GM10248 (cell line): Measurements from ENCODE around the gene MAP7D2.

Experiments used
- CTCF ChIA-PET: fragments of 300-600 bp; sonication (Branson Sonifier 250); formaldehyde crosslinking; extraction: SDS; loops from one replicate; lab custom pipeline; 2021; ENCODE audit warnings: antibody characterized with exemption; lab: Yijun Ruan, JAX
- POLR2A ChIA-PET: fragments of 350-650 bp; sonication (Branson Sonifier 250); formaldehyde crosslinking; extraction: SDS; loops from one replicate; lab custom pipeline; 2020; ENCODE audit warnings: antibody characterized with exemption; lab: Yijun Ruan, JAX
- DNase-seq: peaks from one replicate; pipeline ENCODE4 v3.0.0; 2012; ENCODE audit errors: extremely low spot score
- TF ChIP-seq, protein P1 (sequence below): IDR thresholded peaks from 2 replicates; pipeline ENCODE4 v1.5.1; 2012; ENCODE audit warnings: mild to moderate bottlenecking, low read depth; ENCODE audit errors: extremely low read depth, missing control alignments, control extremely low read depth

Gene MAP7D2

DNA sequence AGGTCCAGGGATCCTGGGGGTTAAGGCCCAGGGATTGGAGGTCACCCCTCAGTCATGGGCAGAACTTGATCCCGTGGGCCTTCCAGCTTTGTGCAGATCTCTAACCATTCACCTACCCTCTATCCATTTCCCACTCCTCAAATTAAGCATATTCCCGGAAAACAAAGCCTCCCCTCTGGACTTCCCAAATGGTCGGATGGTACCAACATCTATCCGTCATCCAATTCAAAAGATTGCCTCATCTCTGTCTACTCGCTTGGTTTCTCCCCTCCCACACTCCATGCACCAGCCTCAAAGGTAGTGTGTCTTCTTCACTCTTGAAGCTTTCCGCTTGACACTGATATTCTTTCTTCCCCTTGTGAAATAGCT is 125.4 kb downstream of the MAP7D2 start:
- ChIA-PET POLR2A (no interaction called here), CTCF (interaction anchor here (0.7 to 4.2 kb wide), 8 partner anchors 9 to 619 kb away, joined by 3 to 23 read pairs (median 4); no protein-coding TSS in a partner anchor)
- TF ChIP-seq, protein P1, sequence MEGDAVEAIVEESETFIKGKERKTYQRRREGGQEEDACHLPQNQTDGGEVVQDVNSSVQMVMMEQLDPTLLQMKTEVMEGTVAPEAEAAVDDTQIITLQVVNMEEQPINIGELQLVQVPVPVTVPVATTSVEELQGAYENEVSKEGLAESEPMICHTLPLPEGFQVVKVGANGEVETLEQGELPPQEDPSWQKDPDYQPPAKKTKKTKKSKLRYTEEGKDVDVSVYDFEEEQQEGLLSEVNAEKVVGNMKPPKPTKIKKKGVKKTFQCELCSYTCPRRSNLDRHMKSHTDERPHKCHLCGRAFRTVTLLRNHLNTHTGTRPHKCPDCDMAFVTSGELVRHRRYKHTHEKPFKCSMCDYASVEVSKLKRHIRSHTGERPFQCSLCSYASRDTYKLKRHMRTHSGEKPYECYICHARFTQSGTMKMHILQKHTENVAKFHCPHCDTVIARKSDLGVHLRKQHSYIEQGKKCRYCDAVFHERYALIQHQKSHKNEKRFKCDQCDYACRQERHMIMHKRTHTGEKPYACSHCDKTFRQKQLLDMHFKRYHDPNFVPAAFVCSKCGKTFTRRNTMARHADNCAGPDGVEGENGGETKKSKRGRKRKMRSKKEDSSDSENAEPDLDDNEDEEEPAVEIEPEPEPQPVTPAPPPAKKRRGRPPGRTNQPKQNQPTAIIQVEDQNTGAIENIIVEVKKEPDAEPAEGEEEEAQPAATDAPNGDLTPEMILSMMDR, result no peak
- no peak for DNase-seq

DNA sequence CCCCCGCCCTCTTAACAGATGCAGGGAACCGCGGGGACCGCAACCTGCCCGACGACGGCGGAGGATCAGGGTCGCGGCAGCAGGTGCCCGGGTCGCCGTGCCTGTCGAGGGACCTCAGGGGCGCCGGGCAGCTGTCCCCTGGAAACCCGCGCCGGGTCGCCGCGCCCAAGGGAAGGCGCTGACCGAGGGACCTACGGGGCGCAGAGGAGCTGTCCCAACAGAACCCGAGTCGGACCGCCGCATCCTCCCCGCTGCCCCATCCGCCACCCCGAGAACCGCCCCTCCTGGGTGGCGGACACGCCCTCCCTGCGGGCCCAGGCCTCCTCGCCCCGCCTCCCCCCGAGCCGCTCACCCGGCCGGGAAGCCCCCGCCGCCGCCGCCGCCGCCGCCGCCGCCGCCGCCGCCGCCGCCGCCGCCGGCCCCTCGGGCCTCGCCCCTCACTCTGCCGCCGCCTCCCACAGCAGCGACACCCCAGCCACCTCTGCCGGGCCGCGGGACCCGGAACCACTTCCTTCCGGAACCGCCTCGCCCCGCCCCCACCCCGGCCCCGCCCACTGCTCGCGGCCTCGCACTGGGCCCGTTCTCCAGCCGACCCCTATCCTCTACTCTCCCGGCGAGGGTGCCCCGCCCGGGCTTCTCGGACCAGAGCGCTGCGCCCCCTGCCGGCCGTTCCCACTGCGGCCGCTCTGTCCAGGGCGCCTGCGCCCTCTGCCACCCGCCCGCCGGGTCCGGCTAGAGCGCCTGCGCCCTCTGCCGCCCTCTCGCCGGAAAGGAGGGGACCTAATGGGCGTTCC is 126.0 kb downstream of the MAP7D2 start, which contains the start of gene BCLAF3:
Gene BCLAF3, minus strand, starts transcription at position 506 of the 794 bp plus-strand sequence. CDS start 20,797 bp downstream, outside the sequence.
- POLR2A ChIA-PET, result no interaction called here
- TF ChIP-seq, protein P1, result peak; percentile 81
- DNase-seq, result peak; percentile 92
- CTCF ChIA-PET, result interaction anchor here (0.9 to 4.2 kb wide), 7 partner anchors 10 to 619 kb away, joined by 3 to 23 read pairs (median 4); no protein-coding TSS in a partner anchor

DNA sequence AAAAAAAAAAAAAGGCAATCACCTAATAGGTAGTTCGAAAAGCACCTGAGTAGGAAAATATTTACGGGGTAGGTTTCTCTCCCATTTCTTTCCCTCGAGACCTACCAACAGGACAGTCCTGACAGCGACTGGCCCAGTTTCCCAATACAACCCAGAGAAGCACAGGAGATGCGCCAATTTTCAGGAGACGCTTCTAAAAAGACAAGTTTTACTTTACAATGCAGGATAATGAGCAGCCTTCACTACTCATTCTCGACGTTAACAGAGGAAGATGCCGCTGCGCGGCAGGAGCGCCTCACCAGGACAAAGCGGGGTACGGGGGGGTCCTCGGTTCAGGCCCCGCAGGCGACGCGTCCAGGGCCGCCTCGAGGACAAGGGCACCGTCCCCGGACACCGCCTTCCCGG is 126.6 kb downstream of the MAP7D2 start:
- no peak for DNase-seq
- CTCF ChIA-PET, result interaction anchor here (4.2 kb wide), 1 partner anchor 85 kb away, joined by 23 read pairs; no protein-coding TSS in a partner anchor
- TF ChIP-seq, protein P1, result no peak
- POLR2A ChIA-PET, result no interaction called here

DNA sequence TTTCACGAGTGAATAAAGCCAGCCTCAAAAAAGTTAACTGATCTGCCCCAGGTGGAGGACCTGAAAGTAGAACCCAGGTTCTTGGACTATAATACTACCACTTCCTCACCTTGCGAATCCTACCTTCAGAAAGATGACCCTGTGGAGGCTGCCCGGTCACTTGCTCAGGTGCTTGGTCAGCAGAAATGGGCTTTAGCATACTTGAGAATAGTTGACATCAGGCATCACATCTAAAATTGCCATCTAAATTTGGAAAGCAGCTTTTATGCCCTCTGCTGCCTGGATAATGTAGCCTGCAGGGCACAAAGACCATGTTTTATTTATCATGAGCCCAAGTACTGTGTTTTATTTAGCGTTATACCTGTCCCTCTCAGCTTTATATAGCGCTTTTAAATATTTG is 128.9 kb downstream of the MAP7D2 start:
- ChIA-PET POLR2A (no interaction called here), CTCF (interaction anchor here (1.4 kb wide), 1 partner anchor 82 kb away, joined by 5 read pairs; no protein-coding TSS in a partner anchor)
- TF ChIP-seq, protein P1, result no peak
- DNase-seq, result no peak

DNA sequence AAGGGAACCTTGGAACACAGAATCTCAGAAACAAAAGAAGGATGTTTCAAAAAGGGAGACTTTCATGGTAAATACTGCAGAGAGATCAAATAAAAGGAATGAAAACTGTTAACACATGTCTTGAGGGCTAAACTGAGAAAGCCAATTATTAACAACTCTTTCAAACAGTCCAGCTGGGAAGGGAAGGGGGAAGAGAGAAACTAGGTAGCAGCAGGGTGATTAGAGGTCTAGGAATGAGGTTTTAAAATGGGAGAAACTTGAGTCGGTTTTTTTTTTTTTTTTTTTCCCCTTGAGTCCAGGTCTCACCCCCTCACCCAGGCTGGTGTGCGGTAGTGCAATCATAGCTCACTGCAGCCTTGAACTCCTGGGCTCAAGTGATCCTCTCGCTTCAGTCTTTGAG is 130.2 kb downstream of the MAP7D2 start:
- TF ChIP-seq, protein P1, result no peak
- POLR2A ChIA-PET, result no interaction called here
- CTCF ChIA-PET, result no interaction called here
- no peak for DNase-seq

DNA sequence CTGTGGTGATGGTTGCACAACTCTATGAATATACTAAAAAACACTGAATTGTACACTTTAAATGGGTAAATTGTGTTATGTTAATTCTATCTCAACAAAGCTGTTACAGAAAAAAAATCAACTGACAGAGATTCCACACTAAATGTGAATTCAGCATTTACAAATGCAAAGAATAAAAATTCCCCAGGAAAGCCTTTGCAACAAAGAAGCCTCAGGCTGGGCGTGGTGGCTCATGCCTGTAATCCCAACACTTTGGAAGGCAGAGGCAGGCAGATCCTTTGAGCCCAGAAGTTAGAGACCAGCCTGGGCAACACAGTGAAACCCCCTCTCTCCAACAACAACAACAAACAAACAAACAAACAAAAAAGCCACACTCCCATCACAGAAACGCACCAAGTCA is 134.8 kb downstream of the MAP7D2 start:
- TF ChIP-seq, protein P1, result no peak
- no peak for DNase-seq
- CTCF ChIA-PET, result no interaction called here
- POLR2A ChIA-PET, result no interaction called here
